ENCODE measurements around the gene RIOK3. TPM values are rescaled to one million over a fixed set of nuclear protein-coding genes. Genes with fewer than 3 reads are reported as not detected.

Gene RIOK3
- total RNA-seq, 4 donors from 2014 or later = 38.7 to 52.2 (median 46.3) TPM

DNA sequence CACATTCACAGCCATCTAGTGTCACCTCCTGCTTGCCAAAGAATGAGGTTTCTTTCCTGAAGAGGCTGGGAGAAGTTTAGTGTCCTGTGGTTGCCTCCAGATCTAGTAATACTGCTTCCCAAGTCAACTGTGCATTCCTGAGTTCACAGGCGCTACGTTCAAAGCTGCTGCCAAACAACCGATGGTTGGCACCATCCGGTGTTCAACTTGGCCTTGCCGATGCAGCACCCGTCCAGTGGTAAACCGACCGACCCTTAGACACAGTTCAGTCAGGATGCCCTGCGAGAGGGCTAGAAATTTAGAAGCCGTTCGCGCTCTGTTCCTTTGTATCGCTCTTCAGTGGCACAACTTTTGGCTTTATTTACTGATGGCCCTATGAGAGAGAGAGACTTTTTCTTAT lies 78.8 kb downstream of the RIOK3 start:
- Histone ChIP-seq H3K4me1 (peaks cover 0 to 20% (median 17%) of the 10 kb centered on the region in 4 donors), H3K9me3 (no peaks in the 10 kb centered on the region), H3K4me3 (no peak overlapping the region), H3K27me3 (no peaks in the 10 kb centered on the region), H3K27ac (replicated peaks in 1 of 4) (peak overlapping the region in 3 of 4 donors; percentile 23 to 64 (median 51)), H3K36me3 (peaks cover 69 to 100% (median 94%) of the 10 kb centered on the region in 4 donors)
- DNase-seq (ENCODE audit: extremely low spot score) = no peak
- WGBS = 97% methylated on average over 13 of the region's 13 CpGs
- TF ChIP-seq POLR2A (IDR thresholded peaks at IDR 0.05; ENCODE audit: low read depth) = no peak
- TF ChIP-seq EP300 (IDR thresholded peaks at IDR 0.05) = no peak
- no peak for TF ChIP-seq POLR2AphosphoS5 (IDR thresholded peaks at IDR 0.05)
- TF ChIP-seq, protein P1, sequence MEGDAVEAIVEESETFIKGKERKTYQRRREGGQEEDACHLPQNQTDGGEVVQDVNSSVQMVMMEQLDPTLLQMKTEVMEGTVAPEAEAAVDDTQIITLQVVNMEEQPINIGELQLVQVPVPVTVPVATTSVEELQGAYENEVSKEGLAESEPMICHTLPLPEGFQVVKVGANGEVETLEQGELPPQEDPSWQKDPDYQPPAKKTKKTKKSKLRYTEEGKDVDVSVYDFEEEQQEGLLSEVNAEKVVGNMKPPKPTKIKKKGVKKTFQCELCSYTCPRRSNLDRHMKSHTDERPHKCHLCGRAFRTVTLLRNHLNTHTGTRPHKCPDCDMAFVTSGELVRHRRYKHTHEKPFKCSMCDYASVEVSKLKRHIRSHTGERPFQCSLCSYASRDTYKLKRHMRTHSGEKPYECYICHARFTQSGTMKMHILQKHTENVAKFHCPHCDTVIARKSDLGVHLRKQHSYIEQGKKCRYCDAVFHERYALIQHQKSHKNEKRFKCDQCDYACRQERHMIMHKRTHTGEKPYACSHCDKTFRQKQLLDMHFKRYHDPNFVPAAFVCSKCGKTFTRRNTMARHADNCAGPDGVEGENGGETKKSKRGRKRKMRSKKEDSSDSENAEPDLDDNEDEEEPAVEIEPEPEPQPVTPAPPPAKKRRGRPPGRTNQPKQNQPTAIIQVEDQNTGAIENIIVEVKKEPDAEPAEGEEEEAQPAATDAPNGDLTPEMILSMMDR (IDR thresholded peaks at IDR 0.05) = no peak
- intact Hi-C loops (cut with DNase I) = no loop called here

Small RNA genes lying within 50 kb of the gene (small RNA-seq; reads per million reads assigned to genes)
- gene AC026634.1 (0 reads per million in 3 donors), gene RF00019 (0 reads per million in 3 donors)

Other genes with a start within 250 kb of the RIOK3 start
- gene RMC1, start 50.2 kb downstream of the RIOK3 start, total RNA-seq = 10 to 100 TPM; 24.9 to 41.0 (median 31.0) TPM
- 10 to 100 TPM; 39.9 to 63.7 (median 45.6) TPM for gene NPC1, start 133.2 kb downstream of the RIOK3 start, total RNA-seq
- gene ANKRD29, start 209.6 kb downstream of the RIOK3 start, total RNA-seq = 10 to 100 TPM in 2 of 4 donors, 1 to 10 TPM in 2; 7.8 to 14.4 (median 10.9) TPM
- gene LAMA3, start 236.2 kb downstream of the RIOK3 start, total RNA-seq = 10 to 100 TPM in 3 of 4 donors, 1 to 10 TPM in 1; 7.5 to 12.9 (median 11.7) TPM

All from esophagus muscularis mucosa (tissue), 4 donors.